HCT116 (cell line): ENCODE measurements around the gene NUP153. TPM values are rescaled to one million over a fixed set of nuclear protein-coding genes. Genes with fewer than 3 reads are reported as not detected.

Experiments used
- ATAC-seq: fragments of 200-7000 bp; cut with Tn5 transposase; 2 replicates; pipeline ENCODE4 v1.9.1; 2020; ENCODE audit warnings: mild to moderate bottlenecking, moderate library complexity
- BruUV-seq: library from RNA; stranded (reverse); fragments of 400-500 nt; replicated peaks from 2 replicates; lab custom pipeline; 2021; lab: Mats Ljungman, UMichigan
- CTCF ChIA-PET: fragments of 300-600 bp; sonication (Branson Sonifier 250); formaldehyde crosslinking; loops from one replicate; lab custom pipeline; 2021; ENCODE audit warnings: antibody characterized with exemption; lab: Charles Lee
- POLR2A ChIA-PET: fragments of 300-600, 350-600 bp; sonication (Branson Sonifier 250); formaldehyde crosslinking; loops from one replicate; lab custom pipeline; 2021; ENCODE audit warnings: antibody characterized with exemption; lab: Charles Lee
- RAD21 ChIA-PET, 2 experiments: fragments of 300-600 bp; sonication (Branson Sonifier 250); formaldehyde crosslinking; loops; one replicate each; lab custom pipeline; 2023; ENCODE audit warnings: low total read pairs in 2 of 2; ENCODE audit not compliant: uncharacterized antibody in 2 of 2, unreplicated experiment in 2 of 2, low non-redundant PET in 1 of 2; lab: Charles Lee
- DNase-seq: peaks from one replicate; pipeline ENCODE4 v3.0.0-alpha.2; 2010; ENCODE audit warnings: low read depth, low spot score
- H2AFZ ChIP-seq: fragments of 200-600 bp; shearing (Covaris generic), sonication (generic); 2 replicates; pipeline ENCODE4 v1.6.1; 2017; ENCODE audit warnings: low read depth, mixed run types, mixed read lengths, antibody characterized with exemption, low read length; ENCODE audit not compliant: poor library complexity, severe bottlenecking
- H3K27ac ChIP-seq: 2 replicates; pipeline ENCODE4 v1.5.1; 2012; ENCODE audit warnings: low read depth, low read length
- H3K27me3 ChIP-seq: fragments of 200-600 bp; sonication (generic); 2 replicates; pipeline ENCODE4 v1.6.1; 2016; ENCODE audit warnings: mixed run types, low read length, mixed read lengths; ENCODE audit not compliant: insufficient read depth
- H3K36me3 ChIP-seq, 2 experiments: fragments of 200-500 bp in 1 of 2; fragments of 200-600 bp in 1 of 2; sonication (Bioruptor generic) in 1 of 2; sonication (generic) in 1 of 2; 2 replicates each; pipeline versions ENCODE4 v1.5.1 to v1.6.1; 2014 to 2016; ENCODE audit warnings: low read length in 2 of 2, inconsistent platforms in 1 of 2, mixed read lengths in 1 of 2, mixed run types in 1 of 2; ENCODE audit not compliant: insufficient read depth in 2 of 2, control insufficient read depth in 1 of 2
- H3K4me1 ChIP-seq, 2 experiments: fragments of 200-600 bp in 1 of 2; sonication (generic) in 1 of 2; 2 replicates each; pipeline versions ENCODE4 v1.5.1 to v1.6.1; 2012 to 2017; ENCODE audit warnings: low read length in 2 of 2, inconsistent platforms in 1 of 2, mild to moderate bottlenecking in 1 of 2, mixed read lengths in 1 of 2, mixed run types in 1 of 2, moderate library complexity in 1 of 2; ENCODE audit not compliant: insufficient read depth in 2 of 2, control insufficient read depth in 1 of 2
- H3K4me2 ChIP-seq: fragments of 200-600 bp; sonication (generic); 2 replicates; pipeline ENCODE4 v1.6.1; 2017; ENCODE audit warnings: mixed run types, low read length, mixed read lengths
- H3K4me3 ChIP-seq, 2 experiments: fragments of 200-600 bp in 1 of 2; sonication (generic) in 1 of 2; replicated peaks in 1 of 2; 2 replicates each; pipeline ENCODE4 v1.5.1; 2011 to 2016; ENCODE audit warnings: low read length in 2 of 2, control low read depth in 1 of 2, low read depth in 1 of 2, mild to moderate bottlenecking in 1 of 2, mixed read lengths in 1 of 2, mixed run types in 1 of 2
- H3K79me2 ChIP-seq: fragments of 200-600 bp; sonication (generic); 2 replicates; pipeline ENCODE4 v1.6.1; 2017; ENCODE audit warnings: mild to moderate bottlenecking, mixed run types, low read length, moderate library complexity, mixed read lengths; ENCODE audit not compliant: insufficient read depth
- H3K9ac ChIP-seq: fragments of 200-600 bp; sonication (generic); 2 replicates; pipeline ENCODE4 v1.6.1; 2016; ENCODE audit warnings: low read length, mixed read lengths
- H3K9me2 ChIP-seq: fragments of 200-600 bp; sonication (generic), shearing (Covaris generic); 2 replicates; pipeline ENCODE4 v1.6.1; 2017; ENCODE audit warnings: mixed run types, mild to moderate bottlenecking, moderate library complexity; ENCODE audit not compliant: insufficient read depth
- H3K9me3 ChIP-seq, 2 experiments: fragments of 200-500 bp in 1 of 2; fragments of 200-600 bp in 1 of 2; sonication (Bioruptor generic) in 1 of 2; sonication (generic) in 1 of 2; 2 replicates each; pipeline ENCODE4 v1.6.1; 2014 to 2017; ENCODE audit warnings: low read length in 2 of 2, mixed read lengths in 2 of 2, inconsistent platforms in 1 of 2, low read depth in 1 of 2, mild to moderate bottlenecking in 1 of 2, mixed run types in 1 of 2, moderate library complexity in 1 of 2; ENCODE audit not compliant: control insufficient read depth in 1 of 2, insufficient read depth in 1 of 2
- H4K20me1 ChIP-seq: fragments of 200-600 bp; sonication (generic), shearing (Covaris generic); 2 replicates; pipeline ENCODE4 v1.6.1; 2017; ENCODE audit warnings: mixed run types, mild to moderate bottlenecking, moderate library complexity; ENCODE audit not compliant: insufficient read depth
- CBX3 ChIP-seq: IDR thresholded peaks from 2 replicates; pipeline ENCODE4 v1.6.1; 2012; ENCODE audit warnings: low read depth
- EGR1 ChIP-seq: IDR thresholded peaks from 2 replicates; pipeline ENCODE4 v1.6.1; 2012; ENCODE audit warnings: low read depth
- ELF1 ChIP-seq: IDR thresholded peaks from 2 replicates; pipeline ENCODE4 v1.6.1; 2012; ENCODE audit warnings: low read depth, borderline replicate concordance
- EZH2 ChIP-seq: fragments of 200-600 bp; sonication (generic); IDR thresholded peaks from 2 replicates; pipeline ENCODE4 v1.6.1; 2017; ENCODE audit warnings: antibody characterized with exemption, mixed run types
- JUND ChIP-seq: IDR thresholded peaks from 2 replicates; pipeline ENCODE4 v1.6.1; 2012
- POLR2A ChIP-seq: IDR thresholded peaks from 2 replicates; pipeline ENCODE4 v1.7.0; 2011; ENCODE audit warnings: borderline replicate concordance; ENCODE audit not compliant: insufficient read depth, insufficient read length; ENCODE audit errors: extremely low read depth
- POLR2AphosphoS5 ChIP-seq: IDR thresholded peaks from 2 replicates; pipeline ENCODE4 v1.6.1; 2011; ENCODE audit warnings: mild to moderate bottlenecking, low read depth, low read length, moderate library complexity
- SIN3A ChIP-seq: IDR thresholded peaks from 2 replicates; pipeline ENCODE4 v1.6.1; 2012; ENCODE audit warnings: low read depth
- TCF7L2 ChIP-seq: IDR thresholded peaks from 2 replicates; pipeline ENCODE4 v1.7.0; 2011; ENCODE audit warnings: borderline replicate concordance, inconsistent platforms; ENCODE audit not compliant: insufficient read depth, insufficient read length; ENCODE audit errors: extremely low read depth
- intact Hi-C: fragments of 100-400 bp; cut with micrococcal nuclease; formaldehyde crosslinking; loops from 2 replicates; pipeline ENCODE4 v1.10.0; 2022
- total RNA-seq: library from RNA; stranded (reverse); gene quantifications from one replicate; pipeline ENCODE4 v1.2.1, GENCODE V29; 2021; ENCODE audit not compliant: unreplicated experiment
- TF ChIP-seq, protein P1 (sequence below): IDR thresholded peaks from 2 replicates; pipeline ENCODE4 v1.6.1; 2012
- TF ChIP-seq, protein P2 (sequence below): IDR thresholded peaks from 2 replicates; pipeline ENCODE4 v1.6.1; 2011; ENCODE audit warnings: mild to moderate bottlenecking, low read length, moderate library complexity; ENCODE audit not compliant: insufficient replicate concordance; ENCODE audit errors: extremely low read depth

Gene NUP153
- total RNA-seq, 1 experiment from 2014 or later = 51.6 TPM

DNA sequence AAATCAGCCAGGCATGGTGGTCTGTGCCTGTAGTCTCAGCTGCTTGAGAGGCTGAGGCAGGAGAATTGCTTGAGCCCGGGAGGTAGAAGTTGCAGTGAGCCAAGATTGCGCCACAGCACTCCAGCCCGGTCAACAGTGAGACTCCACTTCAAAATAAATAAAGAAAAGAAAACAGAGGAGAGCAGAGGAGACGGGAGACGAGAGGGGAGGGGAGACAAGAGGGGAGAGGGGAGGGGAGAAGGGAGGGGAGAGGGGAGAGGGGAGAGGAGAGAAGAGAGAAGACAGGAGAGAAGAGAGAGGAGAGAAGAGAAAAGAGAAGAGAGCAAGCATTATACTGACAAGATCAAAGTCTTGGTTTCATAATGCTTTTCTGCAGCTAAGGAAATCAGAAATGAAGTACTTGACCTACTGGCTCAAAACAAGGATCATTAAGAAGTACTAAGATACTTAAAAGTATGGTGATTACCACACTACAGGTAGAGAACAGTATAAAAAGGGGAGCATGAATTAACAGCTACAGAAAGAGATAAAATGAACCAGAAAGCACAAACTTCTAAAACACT lies 76.1 kb downstream of the NUP153 start:
- ChIA-PET POLR2A (no interaction called here), CTCF (no interaction called here), RAD21 (no interaction called here)
- Histone ChIP-seq H3K4me2 (no peak overlapping the region), H3K9me3 (no peaks in the 10 kb centered on the region), H3K36me3 (peaks cover 38 to 44% of the 10 kb centered on the region in 2 experiments), H3K9me2 (no peaks in the 10 kb centered on the region), H3K4me1 (no peaks in the 10 kb centered on the region), H4K20me1 (peaks cover 12% of the 10 kb centered on the region), H3K27ac (no peak overlapping the region), H3K27me3 (no peaks in the 10 kb centered on the region), H2AFZ (no peak overlapping the region), H3K9ac (no peak overlapping the region), H3K4me3 (no peak overlapping the region), H3K79me2 (peaks cover 90% of the 10 kb centered on the region)
- no peak for TF ChIP-seq EZH2
- TF ChIP-seq, protein P1, sequence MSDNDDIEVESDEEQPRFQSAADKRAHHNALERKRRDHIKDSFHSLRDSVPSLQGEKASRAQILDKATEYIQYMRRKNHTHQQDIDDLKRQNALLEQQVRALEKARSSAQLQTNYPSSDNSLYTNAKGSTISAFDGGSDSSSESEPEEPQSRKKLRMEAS = no peak
- no peak for TF ChIP-seq JUND
- no peak for TF ChIP-seq EGR1
- no peak for TF ChIP-seq POLR2A
- no peak for TF ChIP-seq CBX3
- no peak for TF ChIP-seq SIN3A
- TF ChIP-seq POLR2AphosphoS5 = no peak
- TF ChIP-seq TCF7L2 = no peak
- TF ChIP-seq ELF1 = no peak
- TF ChIP-seq, protein P2, sequence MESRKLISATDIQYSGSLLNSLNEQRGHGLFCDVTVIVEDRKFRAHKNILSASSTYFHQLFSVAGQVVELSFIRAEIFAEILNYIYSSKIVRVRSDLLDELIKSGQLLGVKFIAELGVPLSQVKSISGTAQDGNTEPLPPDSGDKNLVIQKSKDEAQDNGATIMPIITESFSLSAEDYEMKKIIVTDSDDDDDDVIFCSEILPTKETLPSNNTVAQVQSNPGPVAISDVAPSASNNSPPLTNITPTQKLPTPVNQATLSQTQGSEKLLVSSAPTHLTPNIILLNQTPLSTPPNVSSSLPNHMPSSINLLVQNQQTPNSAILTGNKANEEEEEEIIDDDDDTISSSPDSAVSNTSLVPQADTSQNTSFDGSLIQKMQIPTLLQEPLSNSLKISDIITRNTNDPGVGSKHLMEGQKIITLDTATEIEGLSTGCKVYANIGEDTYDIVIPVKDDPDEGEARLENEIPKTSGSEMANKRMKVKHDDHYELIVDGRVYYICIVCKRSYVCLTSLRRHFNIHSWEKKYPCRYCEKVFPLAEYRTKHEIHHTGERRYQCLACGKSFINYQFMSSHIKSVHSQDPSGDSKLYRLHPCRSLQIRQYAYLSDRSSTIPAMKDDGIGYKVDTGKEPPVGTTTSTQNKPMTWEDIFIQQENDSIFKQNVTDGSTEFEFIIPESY = no peak
- DNase-seq = no peak
- intact Hi-C loops = no loop called here
- ATAC-seq = no peak
- BruUV-seq = no TSS peak
